Cardiac fibroblast (primary cell): ENCODE results near the gene FCN1.
A peak's percentile ranks its signal among the peaks of the same experiment; 100 is the strongest.

ENCODE experiments used
- DNase-seq, 2 donors: peaks; one replicate each; pipeline versions ENCODE4 v3.0.0 to v3.0.0-alpha.2; 2010; ENCODE audit warnings: low read depth in 2 of 2
- H3K4me3 ChIP-seq, 2 donors: replicated peaks in 1 of 2; 1 replicate in 1 of 2; 2 replicates in 1 of 2; pipeline ENCODE4 v1.5.1; 2011; ENCODE audit warnings: low read depth in 2 of 2, low read length in 2 of 2, mild to moderate bottlenecking in 2 of 2, moderate library complexity in 1 of 2
- CTCF ChIP-seq: IDR thresholded peaks from one replicate; pipeline ENCODE4 v1.5.1; 2011; ENCODE audit warnings: low read depth, mild to moderate bottlenecking, low read length, inconsistent platforms

Gene FCN1

GRCh38 chr9:134897584-134898170 is 20.0 kb downstream of the FCN1 start:
- no peak for DNase-seq
- no peak overlapping the region for H3K4me3 ChIP-seq
- no peak for TF ChIP-seq CTCF

DNA sequence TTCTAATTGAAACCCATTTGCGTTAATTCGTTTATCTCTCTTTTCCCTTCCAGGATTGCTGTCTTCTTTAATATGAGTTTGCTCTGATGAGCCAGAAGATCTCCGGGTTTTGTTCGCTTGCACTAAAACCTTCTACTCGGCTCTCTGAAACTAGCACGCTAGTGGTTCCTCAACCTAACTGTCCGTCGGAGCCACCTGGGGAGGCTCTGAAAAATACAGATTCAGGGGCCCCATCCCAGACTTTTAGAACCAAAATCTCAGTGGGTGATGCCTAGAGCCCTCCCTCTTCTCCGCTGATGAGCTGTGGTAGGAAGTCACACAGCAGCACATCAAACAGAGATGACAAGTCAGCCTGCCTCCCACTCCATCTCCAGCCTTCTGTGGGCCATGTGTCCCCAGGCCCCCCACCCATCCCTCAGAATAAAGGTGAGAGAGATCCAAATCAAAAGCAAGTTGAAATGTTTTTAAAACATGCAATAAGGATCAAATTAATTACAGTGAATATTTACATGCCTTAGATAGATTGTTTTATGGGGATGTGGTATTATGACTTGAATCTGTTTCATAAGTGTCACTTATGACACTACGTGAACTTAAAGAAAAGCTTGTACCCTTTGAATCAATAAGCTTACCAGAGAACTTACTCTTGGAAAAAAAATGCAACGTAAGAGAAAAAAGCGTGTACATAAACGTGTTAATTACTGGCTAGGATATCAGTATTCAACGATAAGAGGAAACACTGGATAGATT is 20.7 kb downstream of the FCN1 start:
- TF ChIP-seq CTCF: no peak
- no peak overlapping the region for H3K4me3 ChIP-seq
- DNase-seq: no peak

- DNase-seq: peak; percentile 80 to 82
- TF ChIP-seq CTCF: no peak
These were observed 21.5 kb downstream of the FCN1 start for GRCh38 chr9:134895908-134896833.

GRCh38 chr9:134895567-134895907 is 22.2 kb downstream of the FCN1 start:
- DNase-seq: peak; percentile 5 to 12
- H3K4me3 ChIP-seq: no peak overlapping the region
- no peak for TF ChIP-seq CTCF

More at GRCh38 chr9:134895908-134896833, 21.5 kb downstream of the FCN1 start:
- no peak overlapping the region for H3K4me3 ChIP-seq

DNA sequence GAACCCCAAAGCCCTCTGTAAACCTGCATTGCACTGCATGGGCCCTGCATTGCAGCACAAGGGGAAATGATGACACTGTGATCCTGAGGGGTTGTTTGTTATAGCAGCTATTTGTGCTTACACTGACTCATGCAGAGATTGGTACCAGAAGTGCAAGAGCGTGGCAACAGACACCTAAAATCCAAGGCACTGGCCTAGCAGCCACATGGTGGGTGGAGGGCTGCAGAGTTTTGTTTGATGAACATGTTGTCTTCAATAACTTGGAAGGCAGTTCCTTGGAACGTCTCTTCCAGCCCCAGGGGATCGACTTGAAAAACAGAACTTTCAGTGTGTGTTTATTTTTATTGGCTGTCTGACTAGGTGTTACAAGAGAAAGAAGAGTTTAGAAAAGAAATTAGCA is 22.6 kb downstream of the FCN1 start:
- DNase-seq: peak; percentile 23 to 42
- H3K4me3 ChIP-seq: no peak overlapping the region

More for the DNA sequence above, 22.6 kb downstream of the FCN1 start:
- no peak for TF ChIP-seq CTCF
